Kidney glomerular epithelial cell (primary cell): ENCODE results near the gene TM4SF1.

Experiments
- DNase-seq: peaks from one replicate; lab custom pipeline; 2025; lab: John Stamatoyannopoulos, UW

Gene TM4SF1

DNA sequence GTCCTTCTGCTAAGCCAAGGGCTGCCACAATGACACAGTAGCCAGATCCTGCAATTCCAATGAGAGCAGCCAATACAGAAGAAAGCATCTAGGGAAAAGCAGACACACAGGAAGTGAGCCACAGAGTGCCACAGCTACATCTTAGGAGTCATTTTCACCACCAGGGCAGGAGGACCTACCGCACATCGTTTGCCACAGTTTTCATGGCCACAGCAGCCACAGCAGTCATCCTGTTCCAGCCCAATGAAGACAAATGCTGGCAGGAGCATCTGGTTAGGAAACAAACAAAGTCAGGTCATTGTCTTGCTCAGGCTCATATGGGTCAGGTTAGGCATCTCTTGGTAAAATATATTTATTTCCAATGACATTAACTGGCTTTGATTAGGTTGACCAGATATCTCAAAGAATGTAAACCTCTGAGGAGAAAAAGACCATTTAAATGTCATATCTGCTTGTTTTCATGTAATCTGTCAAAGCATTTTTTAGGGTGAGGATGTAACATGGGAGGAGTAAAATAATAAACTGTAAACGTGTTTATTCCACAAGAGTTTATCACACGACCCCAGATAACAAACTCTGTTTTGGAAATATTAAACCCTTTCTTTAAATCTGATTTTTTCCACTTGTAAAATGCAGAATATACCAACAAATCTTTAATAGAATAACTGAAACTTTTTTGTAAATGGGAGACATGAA lies 1.8 kb downstream of the TM4SF1 start:
- DNase-seq = peak; percentile 57

DNA sequence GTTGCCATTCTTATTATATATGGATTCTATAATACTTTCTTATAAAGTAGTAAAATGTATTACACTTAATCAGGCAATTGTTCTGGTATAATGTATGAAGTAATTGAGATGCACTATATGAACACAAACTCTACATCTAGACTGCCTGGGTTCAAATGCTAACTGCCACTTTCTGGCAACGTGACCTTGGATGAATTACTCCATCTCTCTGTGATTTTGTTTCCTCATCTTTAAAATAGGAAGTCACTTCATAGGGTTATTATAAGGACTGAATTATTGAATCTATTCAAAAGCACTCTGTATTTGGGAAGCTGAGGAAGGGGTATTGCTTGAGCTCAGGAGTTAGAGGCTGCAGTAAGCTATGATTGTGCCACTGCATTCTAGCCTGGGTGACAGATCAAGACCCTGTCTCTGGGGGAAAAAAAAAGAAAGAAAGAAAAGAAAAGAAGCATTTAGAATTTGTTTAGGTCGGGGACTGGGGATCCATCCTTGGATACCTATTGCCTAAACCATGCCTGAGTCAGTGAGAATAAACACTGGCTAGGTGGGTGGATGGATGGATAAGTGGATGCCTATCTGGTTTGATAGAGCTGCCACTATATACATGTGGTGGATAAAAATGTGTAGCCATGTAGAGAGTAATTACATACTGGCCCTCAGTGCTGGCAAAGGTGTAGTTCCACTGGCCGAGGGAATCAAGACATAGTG lies 2.5 kb downstream of the TM4SF1 start:
- DNase-seq = no peak

DNA sequence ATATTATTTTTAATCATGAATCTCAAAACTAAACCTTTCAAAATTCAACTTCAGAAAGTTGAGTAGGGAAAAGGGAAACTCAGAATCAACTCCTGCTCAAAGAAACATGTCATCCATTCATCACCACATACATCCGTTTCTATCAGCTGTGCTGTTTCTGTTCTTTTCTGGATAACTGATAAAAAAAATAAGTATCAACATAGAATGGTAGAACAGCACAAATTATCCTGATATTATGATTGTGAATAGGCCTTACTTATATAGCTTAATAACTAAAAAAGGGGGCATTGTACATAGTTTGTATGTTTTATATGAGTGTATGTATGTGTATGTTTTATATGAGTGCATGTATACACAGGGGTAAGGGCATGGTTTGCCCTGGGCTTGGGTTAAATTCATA lies 3.1 kb downstream of the TM4SF1 start:
- DNase-seq = no peak

DNA sequence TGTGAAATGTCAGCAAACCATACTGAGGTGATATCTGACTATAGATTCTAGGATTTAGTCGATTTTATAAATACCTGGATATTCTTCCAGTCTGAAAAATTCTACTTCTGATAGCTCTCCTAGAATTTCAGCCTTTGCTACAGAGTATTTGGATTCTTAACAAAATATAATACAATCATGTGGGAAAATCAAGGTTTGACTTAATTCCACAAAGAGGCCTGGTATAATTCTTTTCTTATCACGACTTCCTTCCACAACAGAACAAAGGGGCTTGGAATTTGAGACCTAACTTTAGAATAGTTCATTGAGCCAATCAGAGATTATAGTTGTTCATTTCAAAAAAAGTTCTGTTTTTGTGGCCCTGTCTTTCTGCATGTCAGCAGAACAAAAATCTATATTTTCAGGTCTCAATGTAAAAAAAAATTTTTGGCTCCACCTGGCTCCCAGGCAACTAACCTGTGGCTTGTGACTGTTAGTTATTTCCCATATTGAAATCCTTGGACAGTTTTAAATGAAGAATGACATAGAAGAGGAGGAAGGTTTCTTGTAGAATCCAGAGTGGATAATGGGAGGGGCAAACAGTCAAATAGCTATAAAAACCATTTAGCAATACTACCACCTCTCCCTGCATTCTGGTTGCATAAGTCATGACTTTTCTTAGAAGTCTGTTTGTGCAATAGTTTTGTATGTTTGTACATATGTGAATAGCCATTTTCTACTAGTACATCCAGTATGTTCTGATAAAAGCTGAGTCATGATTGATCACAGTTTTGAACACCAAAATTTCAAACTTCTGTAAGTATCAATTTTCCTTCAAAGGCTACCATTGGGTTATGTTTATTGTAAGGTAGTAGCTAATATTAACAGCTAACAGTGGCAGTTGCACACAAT lies 4.0 kb downstream of the TM4SF1 start:
- no peak for DNase-seq

DNA sequence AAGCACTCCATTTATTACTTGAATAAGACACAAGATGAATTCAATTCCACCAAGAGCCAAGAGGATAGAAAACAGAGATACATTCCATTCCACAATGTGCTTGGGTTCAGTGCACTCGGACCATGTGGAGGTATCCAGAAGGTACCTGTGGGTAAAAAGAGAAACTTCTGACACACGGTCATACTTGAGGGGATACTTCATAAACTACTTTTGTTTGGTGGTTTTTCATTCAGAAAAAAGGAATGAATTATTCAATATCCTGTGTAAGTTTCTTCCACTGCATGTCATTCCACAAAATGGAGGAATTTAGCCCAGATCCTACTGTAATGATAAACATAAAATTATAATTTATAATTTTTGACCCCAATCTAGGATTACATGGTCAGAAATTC lies 5.7 kb downstream of the TM4SF1 start:
- peak; percentile 28 for DNase-seq

- DNase-seq = no peak
Measured at GRCh38 chr3:149371001-149371722, 6.3 kb downstream of the TM4SF1 start.

GRCh38 chr3:149369991-149370866 lies 7.2 kb downstream of the TM4SF1 start:
- no peak for DNase-seq

GRCh38 chr3:149368674-149369497 lies 8.6 kb downstream of the TM4SF1 start:
- no peak for DNase-seq

- DNase-seq = no peak
Measured at GRCh38 chr3:149368201-149368673, 9.2 kb downstream of the TM4SF1 start.

DNA sequence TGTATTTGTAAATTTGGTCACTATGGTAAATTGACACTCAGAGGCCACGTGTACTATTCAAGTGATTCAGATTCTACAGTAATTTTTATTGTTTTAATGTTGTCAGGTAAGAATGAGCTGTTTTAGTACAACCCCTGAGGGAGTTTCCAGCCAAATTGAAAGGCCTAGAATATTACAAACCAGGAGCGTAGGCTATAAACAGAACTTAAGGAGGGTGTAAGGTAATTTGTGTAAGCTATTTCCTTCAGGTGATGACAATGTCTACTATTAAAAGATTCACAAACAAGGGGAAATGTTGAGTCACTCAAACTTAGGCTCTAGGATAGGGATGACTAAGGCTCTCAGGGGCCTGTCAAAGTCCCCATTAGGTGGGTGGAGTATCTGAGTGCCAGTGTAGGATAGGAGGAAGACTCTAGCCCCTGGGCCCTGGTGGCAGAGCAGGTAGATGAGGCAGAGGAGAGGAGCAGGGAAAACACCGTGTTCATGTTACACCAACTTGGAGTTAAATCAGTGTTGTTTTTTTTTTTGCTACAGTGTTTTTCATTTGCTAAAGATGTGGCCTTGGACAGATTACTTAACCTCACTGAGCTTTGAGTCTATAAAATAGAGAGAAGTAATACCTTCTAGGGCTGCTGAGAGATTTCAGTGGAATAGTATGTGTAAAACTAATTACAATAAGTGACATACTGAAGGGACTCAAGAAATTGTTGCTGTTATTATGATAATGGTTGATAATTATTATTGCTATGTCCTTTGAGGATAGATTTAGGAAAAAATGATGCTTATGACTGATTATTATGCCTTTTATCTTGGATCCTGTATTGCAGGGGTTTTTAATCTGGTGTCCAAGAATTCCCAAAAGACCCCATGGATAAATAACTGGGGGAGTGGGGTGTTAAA lies 10.3 kb downstream of the TM4SF1 start:
- DNase-seq = peak; percentile 69

DNA sequence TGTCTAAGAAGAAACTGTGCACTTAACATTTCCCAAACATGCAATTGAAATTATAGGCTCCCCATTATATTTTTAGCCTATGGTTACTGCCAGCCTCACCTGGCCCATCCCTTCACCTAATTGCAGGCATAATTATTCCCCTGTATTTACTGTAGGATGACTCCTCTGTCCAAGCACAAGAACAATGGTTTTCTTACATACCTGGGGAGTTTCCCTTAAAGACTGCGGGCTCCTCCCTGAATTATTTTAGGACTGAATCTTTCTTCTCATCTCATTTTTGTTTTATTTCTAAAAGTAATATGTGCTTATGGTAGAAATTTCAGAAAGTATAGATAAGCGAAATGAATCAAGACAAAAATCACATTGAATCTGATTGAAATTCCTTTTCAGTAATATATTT lies 11.4 kb downstream of the TM4SF1 start:
- DNase-seq = no peak

DNA sequence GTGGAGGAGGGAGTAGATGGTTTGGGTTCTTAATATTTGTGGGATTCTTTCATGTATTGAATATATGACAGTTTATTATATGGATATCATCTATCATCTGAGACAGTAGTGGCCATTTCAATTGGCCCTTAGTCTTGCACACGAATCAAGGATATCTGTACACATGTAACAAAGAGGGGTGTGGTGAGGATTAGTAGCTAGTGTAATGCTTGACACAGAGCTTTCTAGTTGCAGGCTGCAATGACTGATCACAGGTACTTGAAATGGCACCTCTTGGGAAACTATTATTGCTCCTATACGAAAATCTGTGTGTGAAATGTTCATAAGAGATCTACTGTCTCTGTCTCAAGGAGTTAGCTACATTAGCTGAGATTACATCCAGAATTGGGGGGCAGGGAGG lies 12.8 kb downstream of the TM4SF1 start:
- no peak for DNase-seq

DNA sequence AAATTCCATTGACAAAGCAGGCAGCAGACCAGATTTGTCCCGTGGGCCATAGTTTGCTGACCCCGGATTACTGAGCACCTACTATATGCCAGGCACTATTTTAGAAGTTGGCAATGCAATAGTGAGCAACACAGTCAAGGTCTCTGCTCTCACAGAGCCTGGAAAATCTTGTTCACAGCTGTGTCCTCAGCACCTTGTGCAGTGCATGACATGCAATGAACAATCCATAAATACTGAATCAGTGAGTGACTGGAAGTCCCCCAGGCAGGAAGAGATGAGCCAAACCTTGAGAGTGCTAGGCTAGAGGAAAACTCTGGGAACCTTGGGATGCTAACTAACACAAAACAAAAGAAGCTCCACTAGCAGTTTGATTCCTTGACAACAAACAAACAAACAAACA lies 14.4 kb downstream of the TM4SF1 start:
- DNase-seq = no peak

- no peak for DNase-seq
Measured at GRCh38 chr3:149362366-149362765, 15.1 kb downstream of the TM4SF1 start.

GRCh38 chr3:149356630-149357029 lies 20.8 kb downstream of the TM4SF1 start:
- DNase-seq = no peak

- no peak for DNase-seq
Measured at GRCh38 chr3:149356044-149356592, 21.3 kb downstream of the TM4SF1 start.

- DNase-seq = no peak
Measured at GRCh38 chr3:149353581-149354184, 23.8 kb downstream of the TM4SF1 start.

DNA sequence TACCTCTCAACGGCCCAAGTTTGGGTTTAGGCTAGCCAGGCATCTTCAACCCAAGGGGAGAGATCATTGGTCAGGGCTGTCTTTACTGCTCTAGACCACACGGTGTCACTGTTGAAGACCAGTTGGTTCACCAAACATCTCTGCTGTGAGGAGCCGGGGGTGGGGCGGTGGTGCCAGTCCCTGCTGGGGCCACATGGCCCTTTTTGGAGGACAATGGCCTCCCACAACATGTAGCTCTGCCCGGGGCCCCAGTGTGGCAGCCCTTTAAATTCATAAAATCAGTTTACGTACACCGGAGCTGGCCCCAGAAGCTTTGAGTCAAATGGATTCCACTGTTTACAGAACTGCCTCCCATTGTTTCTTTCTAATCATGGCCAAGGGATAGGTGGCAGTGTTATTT lies 24.9 kb downstream of the TM4SF1 start:
- DNase-seq = peak; percentile 31
